HCT116 (cell line): Measurements from ENCODE around the gene DOCK9. TPM values are rescaled to one million over a fixed set of nuclear protein-coding genes. Genes with fewer than 3 reads are reported as not detected.

Source experiments
- ATAC-seq: fragments of 200-7000 bp; cut with Tn5 transposase; 2 replicates; pipeline ENCODE4 v1.9.1; 2020; ENCODE audit warnings: mild to moderate bottlenecking, moderate library complexity
- BruUV-seq: library from RNA; stranded (reverse); fragments of 400-500 nt; replicated peaks from 2 replicates; lab custom pipeline; 2021; lab: Mats Ljungman, UMichigan
- CTCF ChIA-PET: fragments of 300-600 bp; sonication (Branson Sonifier 250); formaldehyde crosslinking; loops from one replicate; lab custom pipeline; 2021; ENCODE audit warnings: antibody characterized with exemption; lab: Charles Lee
- POLR2A ChIA-PET: fragments of 300-600, 350-600 bp; sonication (Branson Sonifier 250); formaldehyde crosslinking; loops from one replicate; lab custom pipeline; 2021; ENCODE audit warnings: antibody characterized with exemption; lab: Charles Lee
- RAD21 ChIA-PET, 2 experiments: fragments of 300-600 bp; sonication (Branson Sonifier 250); formaldehyde crosslinking; loops; one replicate each; lab custom pipeline; 2023; ENCODE audit warnings: low total read pairs in 2 of 2; ENCODE audit not compliant: uncharacterized antibody in 2 of 2, unreplicated experiment in 2 of 2, low non-redundant PET in 1 of 2; lab: Charles Lee
- DNase-seq: peaks from one replicate; pipeline ENCODE4 v3.0.0-alpha.2; 2010; ENCODE audit warnings: low read depth, low spot score
- H2AFZ ChIP-seq: fragments of 200-600 bp; shearing (Covaris generic), sonication (generic); 2 replicates; pipeline ENCODE4 v1.6.1; 2017; ENCODE audit warnings: low read depth, mixed run types, mixed read lengths, antibody characterized with exemption, low read length; ENCODE audit not compliant: poor library complexity, severe bottlenecking
- H3K27ac ChIP-seq: 2 replicates; pipeline ENCODE4 v1.5.1; 2012; ENCODE audit warnings: low read depth, low read length
- H3K27me3 ChIP-seq: fragments of 200-600 bp; sonication (generic); 2 replicates; pipeline ENCODE4 v1.6.1; 2016; ENCODE audit warnings: mixed run types, low read length, mixed read lengths; ENCODE audit not compliant: insufficient read depth
- H3K36me3 ChIP-seq, 2 experiments: fragments of 200-500 bp in 1 of 2; fragments of 200-600 bp in 1 of 2; sonication (Bioruptor generic) in 1 of 2; sonication (generic) in 1 of 2; 2 replicates each; pipeline versions ENCODE4 v1.5.1 to v1.6.1; 2014 to 2016; ENCODE audit warnings: low read length in 2 of 2, inconsistent platforms in 1 of 2, mixed read lengths in 1 of 2, mixed run types in 1 of 2; ENCODE audit not compliant: insufficient read depth in 2 of 2, control insufficient read depth in 1 of 2
- H3K4me1 ChIP-seq, 2 experiments: fragments of 200-600 bp in 1 of 2; sonication (generic) in 1 of 2; 2 replicates each; pipeline versions ENCODE4 v1.5.1 to v1.6.1; 2012 to 2017; ENCODE audit warnings: low read length in 2 of 2, inconsistent platforms in 1 of 2, mild to moderate bottlenecking in 1 of 2, mixed read lengths in 1 of 2, mixed run types in 1 of 2, moderate library complexity in 1 of 2; ENCODE audit not compliant: insufficient read depth in 2 of 2, control insufficient read depth in 1 of 2
- H3K4me2 ChIP-seq: fragments of 200-600 bp; sonication (generic); 2 replicates; pipeline ENCODE4 v1.6.1; 2017; ENCODE audit warnings: mixed run types, low read length, mixed read lengths
- H3K4me3 ChIP-seq, 2 experiments: fragments of 200-600 bp in 1 of 2; sonication (generic) in 1 of 2; replicated peaks in 1 of 2; 2 replicates each; pipeline ENCODE4 v1.5.1; 2011 to 2016; ENCODE audit warnings: low read length in 2 of 2, control low read depth in 1 of 2, low read depth in 1 of 2, mild to moderate bottlenecking in 1 of 2, mixed read lengths in 1 of 2, mixed run types in 1 of 2
- H3K79me2 ChIP-seq: fragments of 200-600 bp; sonication (generic); 2 replicates; pipeline ENCODE4 v1.6.1; 2017; ENCODE audit warnings: mild to moderate bottlenecking, mixed run types, low read length, moderate library complexity, mixed read lengths; ENCODE audit not compliant: insufficient read depth
- H3K9ac ChIP-seq: fragments of 200-600 bp; sonication (generic); 2 replicates; pipeline ENCODE4 v1.6.1; 2016; ENCODE audit warnings: low read length, mixed read lengths
- H3K9me2 ChIP-seq: fragments of 200-600 bp; sonication (generic), shearing (Covaris generic); 2 replicates; pipeline ENCODE4 v1.6.1; 2017; ENCODE audit warnings: mixed run types, mild to moderate bottlenecking, moderate library complexity; ENCODE audit not compliant: insufficient read depth
- H3K9me3 ChIP-seq, 2 experiments: fragments of 200-500 bp in 1 of 2; fragments of 200-600 bp in 1 of 2; sonication (Bioruptor generic) in 1 of 2; sonication (generic) in 1 of 2; 2 replicates each; pipeline ENCODE4 v1.6.1; 2014 to 2017; ENCODE audit warnings: low read length in 2 of 2, mixed read lengths in 2 of 2, inconsistent platforms in 1 of 2, low read depth in 1 of 2, mild to moderate bottlenecking in 1 of 2, mixed run types in 1 of 2, moderate library complexity in 1 of 2; ENCODE audit not compliant: control insufficient read depth in 1 of 2, insufficient read depth in 1 of 2
- H4K20me1 ChIP-seq: fragments of 200-600 bp; sonication (generic), shearing (Covaris generic); 2 replicates; pipeline ENCODE4 v1.6.1; 2017; ENCODE audit warnings: mixed run types, mild to moderate bottlenecking, moderate library complexity; ENCODE audit not compliant: insufficient read depth
- EGR1 ChIP-seq: IDR thresholded peaks from 2 replicates; pipeline ENCODE4 v1.6.1; 2012; ENCODE audit warnings: low read depth
- POLR2AphosphoS5 ChIP-seq: IDR thresholded peaks from 2 replicates; pipeline ENCODE4 v1.6.1; 2011; ENCODE audit warnings: mild to moderate bottlenecking, low read depth, low read length, moderate library complexity
- SRF ChIP-seq: IDR thresholded peaks from 2 replicates; pipeline ENCODE4 v1.6.1; 2012; ENCODE audit warnings: low read depth
- intact Hi-C: fragments of 100-400 bp; cut with micrococcal nuclease; formaldehyde crosslinking; loops from 2 replicates; pipeline ENCODE4 v1.10.0; 2022
- total RNA-seq: library from RNA; stranded (reverse); gene quantifications from one replicate; pipeline ENCODE4 v1.2.1, GENCODE V29; 2021; ENCODE audit not compliant: unreplicated experiment
- TF ChIP-seq, protein P1 (sequence below), 3 experiments: fragments of 200-600 bp in 1 of 3; sonication (generic) in 1 of 3; IDR thresholded peaks in 2 of 3; conservative IDR thresholded peaks in 1 of 3; 2 replicates each; pipeline ENCODE4 v1.5.1; 2012 to 2017; ENCODE audit warnings: low read depth in 2 of 3, low read length in 2 of 3, antibody characterized with exemption in 1 of 3, borderline replicate concordance in 1 of 3, control low read depth in 1 of 3, mild to moderate bottlenecking in 1 of 3, mixed read lengths in 1 of 3, mixed run types in 1 of 3, moderate library complexity in 1 of 3; ENCODE audit not compliant: insufficient read depth in 1 of 3
- TF ChIP-seq, protein P2 (sequence below): IDR thresholded peaks from 2 replicates; pipeline ENCODE4 v1.6.1; 2012; ENCODE audit warnings: low read depth
- TF ChIP-seq, protein P3 (sequence below): IDR thresholded peaks from 2 replicates; pipeline ENCODE4 v1.6.1; 2012

The DOCK9 gene
- total RNA-seq, 1 experiment from 2014 or later = 58.8 TPM

DNA sequence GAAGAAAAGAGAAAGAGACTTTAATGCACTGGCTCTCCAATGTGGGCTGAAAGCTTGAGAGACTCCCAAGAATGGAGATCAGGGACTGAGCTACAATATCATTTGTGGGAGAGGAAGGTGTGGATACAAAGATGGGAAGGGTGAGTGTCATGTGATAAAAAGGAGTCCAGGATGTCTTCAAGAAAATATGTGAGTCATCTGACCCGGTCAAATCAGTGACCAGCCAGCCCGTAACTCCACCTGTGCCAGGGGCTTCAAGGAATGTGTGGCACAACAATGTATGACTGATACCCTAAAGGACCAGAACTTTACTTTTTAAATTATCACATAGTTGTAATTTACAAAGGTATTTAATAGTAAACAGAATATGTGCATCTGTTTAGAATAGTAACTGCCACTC, 97.2 kb downstream of the DOCK9 start:
- Histone ChIP-seq H3K9me2 (no peaks in the 10 kb centered on the region), H4K20me1 (no peaks in the 10 kb centered on the region), H3K9ac (no peak overlapping the region), H3K27me3 (no peaks in the 10 kb centered on the region), H3K4me2 (no peak overlapping the region), H2AFZ (no peak overlapping the region), H3K4me1 (no peaks in the 10 kb centered on the region), H3K9me3 (no peaks in the 10 kb centered on the region), H3K36me3 (peaks cover 3 to 25% of the 10 kb centered on the region in 2 experiments; a peak in 1 of 4 replicates), H3K79me2 (no peaks in the 10 kb centered on the region), H3K4me3 (no peak overlapping the region), H3K27ac (no peak overlapping the region)
- DNase-seq (no peak), ATAC-seq (no peak)
- CTCF ChIA-PET = no interaction called here
- no TSS peak for BruUV-seq
- RAD21 ChIA-PET = no interaction called here
- POLR2A ChIA-PET = no interaction called here
- intact Hi-C loops = no loop called here
- TF ChIP-seq POLR2AphosphoS5 (no peak), SRF (no peak)

DNA sequence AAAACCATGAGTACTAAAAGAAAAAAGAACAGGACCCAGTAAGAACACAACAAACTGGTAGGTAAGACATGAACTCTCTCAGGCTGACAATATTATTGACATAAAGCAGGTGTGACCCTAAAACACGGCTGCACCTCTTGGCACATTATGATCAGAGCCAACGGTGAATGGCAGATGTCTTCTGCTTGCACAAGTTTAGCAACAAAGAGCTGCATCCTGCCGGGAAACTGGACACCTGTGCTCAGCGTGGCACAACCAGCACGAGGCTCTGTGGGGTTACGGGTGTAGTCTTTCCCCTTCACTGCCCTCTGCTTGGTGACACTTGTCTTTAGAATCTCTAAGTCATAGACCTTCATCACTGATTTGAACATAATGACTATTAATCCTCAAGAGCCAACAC, 97.9 kb downstream of the DOCK9 start:
- ChIA-PET RAD21 (no interaction called here), CTCF (no interaction called here), POLR2A (interaction anchor here (0.8 kb wide), 1 partner anchor 10 kb away, joined by 3 read pairs; no protein-coding TSS in a partner anchor)
- TF ChIP-seq EGR1 (no peak), SRF (no peak)
- TF ChIP-seq, protein P1, sequence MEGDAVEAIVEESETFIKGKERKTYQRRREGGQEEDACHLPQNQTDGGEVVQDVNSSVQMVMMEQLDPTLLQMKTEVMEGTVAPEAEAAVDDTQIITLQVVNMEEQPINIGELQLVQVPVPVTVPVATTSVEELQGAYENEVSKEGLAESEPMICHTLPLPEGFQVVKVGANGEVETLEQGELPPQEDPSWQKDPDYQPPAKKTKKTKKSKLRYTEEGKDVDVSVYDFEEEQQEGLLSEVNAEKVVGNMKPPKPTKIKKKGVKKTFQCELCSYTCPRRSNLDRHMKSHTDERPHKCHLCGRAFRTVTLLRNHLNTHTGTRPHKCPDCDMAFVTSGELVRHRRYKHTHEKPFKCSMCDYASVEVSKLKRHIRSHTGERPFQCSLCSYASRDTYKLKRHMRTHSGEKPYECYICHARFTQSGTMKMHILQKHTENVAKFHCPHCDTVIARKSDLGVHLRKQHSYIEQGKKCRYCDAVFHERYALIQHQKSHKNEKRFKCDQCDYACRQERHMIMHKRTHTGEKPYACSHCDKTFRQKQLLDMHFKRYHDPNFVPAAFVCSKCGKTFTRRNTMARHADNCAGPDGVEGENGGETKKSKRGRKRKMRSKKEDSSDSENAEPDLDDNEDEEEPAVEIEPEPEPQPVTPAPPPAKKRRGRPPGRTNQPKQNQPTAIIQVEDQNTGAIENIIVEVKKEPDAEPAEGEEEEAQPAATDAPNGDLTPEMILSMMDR (IDR thresholded peaks at IDR 0.05 in 2 of 3, conservative IDR thresholded peaks at IDR 0.05 in 1 of 3; ENCODE audit: borderline replicate concordance in 1 of 3, insufficient read depth in 1 of 3, low read depth in 2 of 3, low read length in 2 of 3) = no peak
- TF ChIP-seq, protein P2, sequence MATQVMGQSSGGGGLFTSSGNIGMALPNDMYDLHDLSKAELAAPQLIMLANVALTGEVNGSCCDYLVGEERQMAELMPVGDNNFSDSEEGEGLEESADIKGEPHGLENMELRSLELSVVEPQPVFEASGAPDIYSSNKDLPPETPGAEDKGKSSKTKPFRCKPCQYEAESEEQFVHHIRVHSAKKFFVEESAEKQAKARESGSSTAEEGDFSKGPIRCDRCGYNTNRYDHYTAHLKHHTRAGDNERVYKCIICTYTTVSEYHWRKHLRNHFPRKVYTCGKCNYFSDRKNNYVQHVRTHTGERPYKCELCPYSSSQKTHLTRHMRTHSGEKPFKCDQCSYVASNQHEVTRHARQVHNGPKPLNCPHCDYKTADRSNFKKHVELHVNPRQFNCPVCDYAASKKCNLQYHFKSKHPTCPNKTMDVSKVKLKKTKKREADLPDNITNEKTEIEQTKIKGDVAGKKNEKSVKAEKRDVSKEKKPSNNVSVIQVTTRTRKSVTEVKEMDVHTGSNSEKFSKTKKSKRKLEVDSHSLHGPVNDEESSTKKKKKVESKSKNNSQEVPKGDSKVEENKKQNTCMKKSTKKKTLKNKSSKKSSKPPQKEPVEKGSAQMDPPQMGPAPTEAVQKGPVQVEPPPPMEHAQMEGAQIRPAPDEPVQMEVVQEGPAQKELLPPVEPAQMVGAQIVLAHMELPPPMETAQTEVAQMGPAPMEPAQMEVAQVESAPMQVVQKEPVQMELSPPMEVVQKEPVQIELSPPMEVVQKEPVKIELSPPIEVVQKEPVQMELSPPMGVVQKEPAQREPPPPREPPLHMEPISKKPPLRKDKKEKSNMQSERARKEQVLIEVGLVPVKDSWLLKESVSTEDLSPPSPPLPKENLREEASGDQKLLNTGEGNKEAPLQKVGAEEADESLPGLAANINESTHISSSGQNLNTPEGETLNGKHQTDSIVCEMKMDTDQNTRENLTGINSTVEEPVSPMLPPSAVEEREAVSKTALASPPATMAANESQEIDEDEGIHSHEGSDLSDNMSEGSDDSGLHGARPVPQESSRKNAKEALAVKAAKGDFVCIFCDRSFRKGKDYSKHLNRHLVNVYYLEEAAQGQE = no peak
- TF ChIP-seq, protein P3, sequence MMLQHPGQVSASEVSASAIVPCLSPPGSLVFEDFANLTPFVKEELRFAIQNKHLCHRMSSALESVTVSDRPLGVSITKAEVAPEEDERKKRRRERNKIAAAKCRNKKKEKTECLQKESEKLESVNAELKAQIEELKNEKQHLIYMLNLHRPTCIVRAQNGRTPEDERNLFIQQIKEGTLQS = no peak
- Histone ChIP-seq H2AFZ (no peak overlapping the region), H3K4me1 (no peaks in the 10 kb centered on the region), H3K4me3 (no peak overlapping the region), H3K36me3 (peaks cover 3 to 23% of the 10 kb centered on the region in 2 experiments; a peak in 1 of 4 replicates), H4K20me1 (no peaks in the 10 kb centered on the region), H3K9ac (no peak overlapping the region), H3K79me2 (no peaks in the 10 kb centered on the region), H3K27ac (no peak overlapping the region), H3K27me3 (no peaks in the 10 kb centered on the region), H3K4me2 (no peak overlapping the region), H3K9me3 (no peaks in the 10 kb centered on the region), H3K9me2 (no peaks in the 10 kb centered on the region)
- DNase-seq (no peak), ATAC-seq (no peak)
- no TSS peak for BruUV-seq
- intact Hi-C loops = no loop called here
